NCI-H524 (cell line): ENCODE data around the gene DNASE1L3.
"Not testable (repeated sequence)": the region's sequence is repeated elsewhere in the genome, so short reads cannot be mapped to it uniquely, and the experiment has no call there.

Experiments
- DNase-seq, 2 experiments: peaks; one replicate each; lab custom pipeline; 2025; lab: John Stamatoyannopoulos, UW

The DNASE1L3 gene

GRCh38 chr3:58201451-58201850 is 9.3 kb downstream of the DNASE1L3 start:
- not testable (repeated sequence) for DNase-seq

GRCh38 chr3:58200846-58201355 is 9.9 kb downstream of the DNASE1L3 start:
- DNase-seq: no peak

GRCh38 chr3:58200121-58200709 is 10.6 kb downstream of the DNASE1L3 start:
- no peak for DNase-seq

- DNase-seq: no peak
Observed at GRCh38 chr3:58198804-58199203, 12.0 kb downstream of the DNASE1L3 start.

- DNase-seq: no peak
Observed at GRCh38 chr3:58198362-58198761, 12.4 kb downstream of the DNASE1L3 start.

- DNase-seq: no peak
Observed at GRCh38 chr3:58197588-58197987, 13.2 kb downstream of the DNASE1L3 start.

GRCh38 chr3:58193682-58194407 is 16.9 kb downstream of the DNASE1L3 start:
- DNase-seq: no peak

GRCh38 chr3:58192069-58192468 is 18.7 kb downstream of the DNASE1L3 start:
- no peak for DNase-seq

- DNase-seq: no peak
Observed at GRCh38 chr3:58191361-58191991, 19.3 kb downstream of the DNASE1L3 start.

GRCh38 chr3:58190882-58191281 is 19.9 kb downstream of the DNASE1L3 start:
- DNase-seq: no peak

- no peak for DNase-seq
Observed at GRCh38 chr3:58190291-58190690, 20.5 kb downstream of the DNASE1L3 start.

- DNase-seq: no peak
Observed at GRCh38 chr3:58189691-58190090, 21.1 kb downstream of the DNASE1L3 start.

GRCh38 chr3:58188921-58189451 is 21.8 kb downstream of the DNASE1L3 start:
- DNase-seq: no peak

- DNase-seq: no peak
Observed at GRCh38 chr3:58188173-58188564, 22.6 kb downstream of the DNASE1L3 start.

- no peak for DNase-seq
Observed at GRCh38 chr3:58184982-58185360, 25.8 kb downstream of the DNASE1L3 start.

GRCh38 chr3:58184309-58184981 is 26.3 kb downstream of the DNASE1L3 start:
- DNase-seq: no peak

- DNase-seq: peak in 1 of 2 experiments; percentile 13
Observed at GRCh38 chr3:58183891-58184290, 26.9 kb downstream of the DNASE1L3 start.

GRCh38 chr3:58183221-58183620 is 27.6 kb downstream of the DNASE1L3 start:
- no peak for DNase-seq

GRCh38 chr3:58180940-58181587 is 29.7 kb downstream of the DNASE1L3 start:
- DNase-seq: no peak

- DNase-seq: no peak
Observed at GRCh38 chr3:58180099-58180880, 30.5 kb downstream of the DNASE1L3 start.
